WI38 (cell line): ENCODE data around the gene REEP3.

ENCODE experiments used
- H3K4me3 ChIP-seq: 2 replicates; pipeline ENCODE4 v1.5.1; 2011; ENCODE audit warnings: low read depth, mild to moderate bottlenecking, control low read depth, low read length
- TF ChIP-seq, protein P1 (sequence below): IDR thresholded peaks from 2 replicates; pipeline ENCODE4 v1.5.1; 2012; ENCODE audit warnings: low read depth, mild to moderate bottlenecking, control low read depth, low read length

REEP3 gene

DNA sequence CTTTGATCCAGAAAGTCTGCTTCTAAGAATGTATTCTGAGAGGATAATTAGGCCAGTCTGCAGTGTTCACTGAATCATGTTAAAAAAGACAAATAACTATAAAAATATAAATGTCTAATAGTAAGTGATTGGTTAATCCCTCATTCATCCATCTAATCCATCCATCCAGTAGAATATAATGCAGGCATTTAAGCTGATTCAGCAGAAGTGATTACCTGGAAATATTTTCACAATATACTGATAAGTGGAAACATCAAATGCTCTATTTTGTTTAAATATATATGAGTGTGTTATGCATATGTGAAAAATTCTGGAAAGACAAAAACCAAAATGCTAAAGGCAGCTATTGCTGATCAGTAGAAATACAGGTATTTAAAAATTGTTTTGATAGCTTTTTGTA is 152.6 kb downstream of the REEP3 start:
- no peak overlapping the region for H3K4me3 ChIP-seq
- TF ChIP-seq, protein P1, sequence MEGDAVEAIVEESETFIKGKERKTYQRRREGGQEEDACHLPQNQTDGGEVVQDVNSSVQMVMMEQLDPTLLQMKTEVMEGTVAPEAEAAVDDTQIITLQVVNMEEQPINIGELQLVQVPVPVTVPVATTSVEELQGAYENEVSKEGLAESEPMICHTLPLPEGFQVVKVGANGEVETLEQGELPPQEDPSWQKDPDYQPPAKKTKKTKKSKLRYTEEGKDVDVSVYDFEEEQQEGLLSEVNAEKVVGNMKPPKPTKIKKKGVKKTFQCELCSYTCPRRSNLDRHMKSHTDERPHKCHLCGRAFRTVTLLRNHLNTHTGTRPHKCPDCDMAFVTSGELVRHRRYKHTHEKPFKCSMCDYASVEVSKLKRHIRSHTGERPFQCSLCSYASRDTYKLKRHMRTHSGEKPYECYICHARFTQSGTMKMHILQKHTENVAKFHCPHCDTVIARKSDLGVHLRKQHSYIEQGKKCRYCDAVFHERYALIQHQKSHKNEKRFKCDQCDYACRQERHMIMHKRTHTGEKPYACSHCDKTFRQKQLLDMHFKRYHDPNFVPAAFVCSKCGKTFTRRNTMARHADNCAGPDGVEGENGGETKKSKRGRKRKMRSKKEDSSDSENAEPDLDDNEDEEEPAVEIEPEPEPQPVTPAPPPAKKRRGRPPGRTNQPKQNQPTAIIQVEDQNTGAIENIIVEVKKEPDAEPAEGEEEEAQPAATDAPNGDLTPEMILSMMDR: no peak
